Erythroblast (primary cell): ENCODE data around the gene COL6A5.

ENCODE experiments used
- GATA1 ChIP-seq: IDR thresholded peaks from 2 replicates; pipeline ENCODE4 v1.6.1; 2011; ENCODE audit warnings: low read depth, mild to moderate bottlenecking, control low read depth, low read length, moderate library complexity
- POLR2A ChIP-seq: IDR thresholded peaks from 2 replicates; pipeline ENCODE4 v1.6.1; 2011; ENCODE audit warnings: mild to moderate bottlenecking, low read length

DNA sequence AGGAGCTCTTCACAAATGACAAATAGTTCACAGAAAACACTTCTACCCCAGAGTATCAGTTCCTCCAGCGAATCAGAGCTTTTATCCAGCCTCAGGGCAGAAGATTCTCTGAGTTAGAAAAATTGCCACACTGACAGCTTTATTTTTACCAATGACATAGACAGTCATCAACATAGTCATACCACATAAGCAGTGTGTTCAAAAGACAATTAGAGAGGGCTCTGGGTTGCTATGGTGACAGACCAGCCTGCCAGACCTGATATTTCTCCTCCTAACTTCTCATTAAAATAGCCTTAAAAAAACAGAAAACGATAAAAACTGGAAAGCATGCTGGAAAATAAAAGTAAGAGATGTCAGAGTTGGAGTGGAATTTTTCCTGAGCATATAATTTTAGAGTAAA lies 45.9 kb upstream of the COL6A5 start:
- TF ChIP-seq POLR2A = no peak
- TF ChIP-seq GATA1 = no peak
